WI38 (cell line): ENCODE results near the gene CDK15.

Source experiments
- H3K4me3 ChIP-seq: 2 replicates; pipeline ENCODE4 v1.5.1; 2011; ENCODE audit warnings: low read depth, mild to moderate bottlenecking, control low read depth, low read length
- TF ChIP-seq, protein P1 (sequence below): IDR thresholded peaks from 2 replicates; pipeline ENCODE4 v1.5.1; 2012; ENCODE audit warnings: low read depth, mild to moderate bottlenecking, control low read depth, low read length

CDK15 gene

DNA sequence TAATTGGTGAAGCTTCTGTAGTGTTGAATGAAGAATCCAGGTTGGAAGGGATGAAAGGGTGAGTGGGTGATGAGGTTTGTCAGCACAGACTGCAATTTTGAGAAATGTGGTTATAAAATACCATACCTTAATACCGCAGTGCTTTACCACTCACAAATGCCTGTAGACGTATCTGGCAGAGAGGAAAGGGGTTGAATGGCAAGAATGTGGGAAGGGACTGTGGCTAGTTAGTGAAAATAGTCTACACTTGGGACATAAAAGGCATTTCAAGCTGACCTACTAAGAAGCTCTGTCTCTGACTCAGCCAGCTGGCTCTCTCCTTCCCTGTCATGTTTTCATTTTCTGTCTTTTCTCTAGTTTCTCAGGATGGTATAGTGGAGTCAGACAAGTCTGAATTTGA, 25.1 kb downstream of the CDK15 start:
- H3K4me3 ChIP-seq = no peak overlapping the region
- TF ChIP-seq, protein P1, sequence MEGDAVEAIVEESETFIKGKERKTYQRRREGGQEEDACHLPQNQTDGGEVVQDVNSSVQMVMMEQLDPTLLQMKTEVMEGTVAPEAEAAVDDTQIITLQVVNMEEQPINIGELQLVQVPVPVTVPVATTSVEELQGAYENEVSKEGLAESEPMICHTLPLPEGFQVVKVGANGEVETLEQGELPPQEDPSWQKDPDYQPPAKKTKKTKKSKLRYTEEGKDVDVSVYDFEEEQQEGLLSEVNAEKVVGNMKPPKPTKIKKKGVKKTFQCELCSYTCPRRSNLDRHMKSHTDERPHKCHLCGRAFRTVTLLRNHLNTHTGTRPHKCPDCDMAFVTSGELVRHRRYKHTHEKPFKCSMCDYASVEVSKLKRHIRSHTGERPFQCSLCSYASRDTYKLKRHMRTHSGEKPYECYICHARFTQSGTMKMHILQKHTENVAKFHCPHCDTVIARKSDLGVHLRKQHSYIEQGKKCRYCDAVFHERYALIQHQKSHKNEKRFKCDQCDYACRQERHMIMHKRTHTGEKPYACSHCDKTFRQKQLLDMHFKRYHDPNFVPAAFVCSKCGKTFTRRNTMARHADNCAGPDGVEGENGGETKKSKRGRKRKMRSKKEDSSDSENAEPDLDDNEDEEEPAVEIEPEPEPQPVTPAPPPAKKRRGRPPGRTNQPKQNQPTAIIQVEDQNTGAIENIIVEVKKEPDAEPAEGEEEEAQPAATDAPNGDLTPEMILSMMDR = no peak

DNA sequence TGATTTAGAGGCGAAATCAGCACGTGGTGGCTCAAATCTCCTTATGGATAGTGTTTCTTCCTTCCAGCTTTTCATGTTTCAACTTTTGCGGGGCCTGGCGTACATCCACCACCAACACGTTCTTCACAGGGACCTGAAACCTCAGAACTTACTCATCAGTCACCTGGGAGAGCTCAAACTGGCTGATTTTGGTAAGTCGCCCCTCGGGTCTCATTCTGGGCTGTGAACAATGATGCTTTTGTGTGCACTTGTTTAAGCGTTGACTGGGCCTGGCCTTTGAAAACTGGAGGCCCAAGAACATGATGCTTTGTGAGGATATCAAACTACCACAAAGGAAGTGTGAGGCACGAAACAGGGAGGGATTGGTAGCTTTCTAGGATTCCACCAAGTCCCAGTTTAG, 27.4 kb downstream of the CDK15 start:
- H3K4me3 ChIP-seq = no peak overlapping the region
- TF ChIP-seq, protein P1 = no peak

DNA sequence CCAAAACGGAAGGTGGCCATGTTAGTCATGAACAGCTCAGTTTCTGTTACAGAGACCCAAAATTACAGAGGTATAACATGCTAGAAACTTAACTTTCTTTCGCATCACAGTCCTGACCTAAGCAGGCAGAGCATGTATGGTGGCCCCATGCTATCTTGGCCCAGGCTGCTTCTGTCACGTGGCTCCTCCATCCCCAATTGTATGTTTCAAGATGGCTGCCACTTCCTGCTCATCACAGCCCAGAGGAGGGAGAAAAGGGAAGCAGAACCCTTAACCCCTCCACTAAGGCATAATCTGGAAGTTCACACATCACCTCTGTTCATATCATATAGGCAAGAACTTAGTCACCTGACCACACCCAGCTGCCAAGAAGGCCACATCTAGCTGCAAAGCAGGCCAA, 28.7 kb downstream of the CDK15 start:
- TF ChIP-seq, protein P1 = no peak

DNA sequence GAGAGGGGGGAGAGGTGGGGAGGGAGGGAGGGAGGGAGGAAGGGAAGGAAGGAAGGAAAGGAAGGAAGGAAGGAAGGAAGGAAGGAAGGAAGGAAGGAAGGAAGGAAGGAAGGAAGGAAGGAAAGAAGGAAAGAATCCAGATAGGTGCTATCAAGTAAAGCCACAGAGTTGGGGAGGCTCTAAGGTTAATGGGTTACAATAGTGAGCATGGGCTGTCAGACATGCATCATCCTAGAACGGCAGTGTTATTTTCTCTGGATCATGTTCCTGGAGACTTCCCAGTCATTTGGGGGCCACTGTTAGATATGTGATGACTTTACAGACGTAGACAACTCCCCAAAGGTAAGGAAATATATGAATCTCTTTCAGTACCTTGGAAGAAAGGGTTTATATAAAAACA, 31.1 kb downstream of the CDK15 start:
- TF ChIP-seq, protein P1 = no peak
- no peak overlapping the region for H3K4me3 ChIP-seq

More for the DNA sequence above, 28.7 kb downstream of the CDK15 start:
- no peak overlapping the region for H3K4me3 ChIP-seq

DNA sequence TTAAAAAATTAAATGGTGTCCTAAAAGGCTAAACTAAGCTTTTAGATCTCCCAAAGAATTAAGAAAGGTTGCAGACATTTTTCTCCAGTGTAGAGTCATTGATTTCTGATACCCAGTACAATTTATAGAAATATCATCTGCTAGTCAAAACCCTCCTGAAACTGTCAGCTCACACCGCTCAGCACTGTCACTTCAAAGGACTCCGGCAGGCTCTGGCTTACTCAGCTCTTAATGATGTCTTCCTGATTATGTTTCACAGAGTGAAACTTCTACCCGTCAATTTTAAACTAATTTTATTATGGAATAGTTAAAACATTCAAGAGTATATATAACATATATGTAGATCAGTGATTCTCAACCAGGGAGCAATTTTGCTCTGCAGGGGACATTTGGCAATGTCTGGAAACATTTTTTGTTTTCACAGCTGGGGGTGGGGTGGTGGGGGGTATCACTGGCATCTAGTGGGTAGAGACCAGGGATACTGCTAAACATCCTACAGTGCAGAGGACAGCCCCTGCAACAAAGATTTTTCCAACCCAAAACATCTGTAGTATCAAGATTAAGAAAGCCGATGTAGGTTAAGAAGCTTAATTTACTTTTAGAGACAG, 31.6 kb downstream of the CDK15 start:
- TF ChIP-seq, protein P1 = no peak
- no peak overlapping the region for H3K4me3 ChIP-seq

DNA sequence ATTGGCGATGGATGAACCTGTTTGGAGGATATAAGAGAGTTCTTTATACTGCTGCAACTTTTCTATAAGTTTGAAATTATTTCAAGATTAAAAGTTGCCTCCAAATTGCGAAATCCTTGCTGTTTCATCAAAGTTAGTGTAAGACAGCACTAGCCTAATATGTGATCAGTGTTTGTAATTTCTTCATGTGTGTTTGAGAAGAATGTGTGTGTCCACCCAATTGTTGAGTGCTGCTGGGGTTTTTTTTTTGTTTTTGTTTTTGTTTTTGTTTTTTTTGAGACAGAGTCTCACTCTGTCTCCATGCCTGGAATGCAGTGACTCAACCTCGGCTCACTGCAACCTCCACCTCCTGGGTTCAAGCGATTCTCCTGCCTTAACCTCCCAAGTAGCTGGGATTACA, 33.4 kb downstream of the CDK15 start:
- TF ChIP-seq, protein P1 = no peak

DNA sequence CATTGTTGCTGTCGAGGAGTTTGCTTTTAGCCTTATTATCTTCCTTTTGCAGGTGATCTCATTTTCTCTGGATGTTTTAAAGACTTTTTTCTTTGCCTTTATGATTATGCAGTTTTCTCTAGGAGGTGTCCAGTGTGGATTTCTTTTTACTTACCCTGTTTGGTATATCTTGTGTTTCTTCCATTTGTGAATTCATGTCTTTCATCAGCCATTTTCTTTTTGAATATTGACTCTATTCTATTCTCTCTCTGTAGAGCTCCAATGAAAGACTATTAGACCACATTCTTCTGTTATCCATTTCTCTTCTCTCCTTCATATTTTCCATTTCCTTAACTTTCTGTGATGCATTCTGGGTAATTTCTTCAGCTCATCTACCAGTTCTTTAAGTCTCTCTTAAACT, 34.4 kb downstream of the CDK15 start:
- H3K4me3 ChIP-seq = no peak overlapping the region
- TF ChIP-seq, protein P1 = no peak

More for the DNA sequence above, 33.4 kb downstream of the CDK15 start:
- no peak overlapping the region for H3K4me3 ChIP-seq
